GM19455 (cell line): ENCODE results near the gene ASCC3.
A peak's percentile ranks its signal among the peaks of the same experiment; 100 is the strongest.
"Not testable (repeated sequence)": the region's sequence is repeated elsewhere in the genome, so short reads cannot be mapped to it uniquely, and the experiment has no call there.

ENCODE experiments used
- ATAC-seq: cut with Tn5 transposase; IDR thresholded peaks from one replicate; pipeline ENCODE4 v1.9.1; 2021; ENCODE audit not compliant: unreplicated experiment

ASCC3 gene

GRCh38 chr6:100809346-100809745, 71.8 kb downstream of the ASCC3 start:
- ATAC-seq, result no peak

- ATAC-seq, result no peak
Measured at GRCh38 chr6:100808638-100809275, 72.4 kb downstream of the ASCC3 start.

- no peak for ATAC-seq
Measured at GRCh38 chr6:100806296-100806695, 74.8 kb downstream of the ASCC3 start.

- no peak for ATAC-seq
Measured at GRCh38 chr6:100803264-100804045, 77.7 kb downstream of the ASCC3 start.

- no peak for ATAC-seq
Measured at GRCh38 chr6:100801036-100801435, 80.1 kb downstream of the ASCC3 start.

- peak; percentile 82 for ATAC-seq
Measured at GRCh38 chr6:100796049-100796823, 84.9 kb downstream of the ASCC3 start.

GRCh38 chr6:100790084-100790483, 91.0 kb downstream of the ASCC3 start:
- ATAC-seq, result no peak

GRCh38 chr6:100785982-100786381, 95.1 kb downstream of the ASCC3 start:
- ATAC-seq, result no peak

- ATAC-seq, result no peak
Measured at GRCh38 chr6:100780648-100781047, 100.5 kb downstream of the ASCC3 start.

GRCh38 chr6:100775667-100776066, 105.5 kb downstream of the ASCC3 start:
- no peak for ATAC-seq

GRCh38 chr6:100774681-100775080, 106.4 kb downstream of the ASCC3 start:
- ATAC-seq, result no peak

GRCh38 chr6:100768816-100769351, 112.2 kb downstream of the ASCC3 start:
- no peak for ATAC-seq

- no peak for ATAC-seq
Measured at GRCh38 chr6:100763617-100764241, 117.4 kb downstream of the ASCC3 start.

- no peak for ATAC-seq
Measured at GRCh38 chr6:100761841-100762240, 119.3 kb downstream of the ASCC3 start.

GRCh38 chr6:100758386-100758785, 122.7 kb downstream of the ASCC3 start:
- not testable (repeated sequence) for ATAC-seq

GRCh38 chr6:100753421-100753820, 127.7 kb downstream of the ASCC3 start:
- no peak for ATAC-seq

- ATAC-seq, result no peak
Measured at GRCh38 chr6:100751590-100751989, 129.5 kb downstream of the ASCC3 start.

- no peak for ATAC-seq
Measured at GRCh38 chr6:100745419-100746041, 135.6 kb downstream of the ASCC3 start.

GRCh38 chr6:100740439-100740838, 140.7 kb downstream of the ASCC3 start:
- no peak for ATAC-seq

- not testable (repeated sequence) for ATAC-seq
Measured at GRCh38 chr6:100737720-100738119, 143.4 kb downstream of the ASCC3 start.

GRCh38 chr6:100731411-100731810, 149.7 kb downstream of the ASCC3 start:
- no peak for ATAC-seq
